Measurements from ENCODE around the gene NDUFS4. TPM values are rescaled to one million over a fixed set of nuclear protein-coding genes. Genes with fewer than 3 reads are reported as not detected.
"Not testable (repeated sequence)": the region's sequence is repeated elsewhere in the genome, so short reads cannot be mapped to it uniquely, and the experiment has no call there.

The NDUFS4 gene
- total RNA-seq, 1 donor from 2014 or later: 92.4 TPM

GRCh38 chr5:53545744-53546143, 14.7 kb upstream of the NDUFS4 start:
- no peak overlapping the region for H3K4me3 Mint-ChIP-seq (ENCODE audit: unreplicated experiment)
- Histone ChIP-seq H2AFZ (ENCODE audit: low read depth, low read length) (no peak overlapping the region), H3K9me3 (ENCODE audit: insufficient read depth, low read depth, low read length) (no peaks in the 10 kb centered on the region), H4K20me1 (ENCODE audit: insufficient read depth, low read length) (no peaks in the 10 kb centered on the region), H3K4me3 (ENCODE audit: insufficient read depth, low read depth, low read length) (no peak overlapping the region), H3K27me3 (ENCODE audit: insufficient read depth, low read length) (no peaks in the 10 kb centered on the region), H3K4me1 (ENCODE audit: insufficient read depth, low read length) (no peaks in the 10 kb centered on the region), H3K36me3 (ENCODE audit: insufficient read depth, low read length) (no peaks in the 10 kb centered on the region), H3K9ac (ENCODE audit: low read length) (no peak overlapping the region), H3K27ac (ENCODE audit: low read depth, low read length) (no peak overlapping the region), H3K4me2 (ENCODE audit: low read length) (no peak overlapping the region), H3K79me2 (ENCODE audit: insufficient read depth, low read length) (no peaks in the 10 kb centered on the region)
- no peaks in the 10 kb centered on the region for H3K9me3 Mint-ChIP-seq (ENCODE audit: unreplicated experiment)
- H3K4me1 Mint-ChIP-seq (ENCODE audit: low read depth, unreplicated experiment): peaks cover 7% of the 10 kb centered on the region
- no peak for DNase-seq (ENCODE audit: low read depth)
- no peaks in the 10 kb centered on the region for H3K36me3 Mint-ChIP-seq (ENCODE audit: low read depth, unreplicated experiment)
- no peaks in the 10 kb centered on the region for H3K27me3 Mint-ChIP-seq (ENCODE audit: low read depth, unreplicated experiment)
- no peak for FAIRE-seq
- TF ChIP-seq CTCF (IDR thresholded peaks at IDR 0.05; ENCODE audit: insufficient read depth, low read depth, low read length) (no peak), EZH2 (IDR thresholded peaks at IDR 0.05; ENCODE audit: insufficient read depth, low read length) (no peak)
- H3K27ac Mint-ChIP-seq (ENCODE audit: unreplicated experiment): no peak overlapping the region

- H4K20me1 ChIP-seq (ENCODE audit: insufficient read depth, low read length): no peaks in the 10 kb centered on the region
- H3K79me2 ChIP-seq (ENCODE audit: insufficient read depth, low read length): no peaks in the 10 kb centered on the region
- H3K36me3 Mint-ChIP-seq (ENCODE audit: low read depth, unreplicated experiment): no peaks in the 10 kb centered on the region
- H3K27me3 Mint-ChIP-seq (ENCODE audit: low read depth, unreplicated experiment): no peaks in the 10 kb centered on the region
- no peaks in the 10 kb centered on the region for H3K27me3 ChIP-seq (ENCODE audit: insufficient read depth, low read length)
- no peak overlapping the region for H3K27ac ChIP-seq (ENCODE audit: low read depth, low read length)
- H3K27ac Mint-ChIP-seq (ENCODE audit: unreplicated experiment): no peak overlapping the region
- no peaks in the 10 kb centered on the region for H3K36me3 ChIP-seq (ENCODE audit: insufficient read depth, low read length)
- TF ChIP-seq CTCF (IDR thresholded peaks at IDR 0.05; ENCODE audit: insufficient read depth, low read depth, low read length): no peak
- no peak for TF ChIP-seq EZH2 (IDR thresholded peaks at IDR 0.05; ENCODE audit: insufficient read depth, low read length)
- peaks cover 7% of the 10 kb centered on the region for H3K4me1 Mint-ChIP-seq (ENCODE audit: low read depth, unreplicated experiment)
- no peak overlapping the region for H2AFZ ChIP-seq (ENCODE audit: low read depth, low read length)
- H3K9me3 Mint-ChIP-seq (ENCODE audit: unreplicated experiment): no peaks in the 10 kb centered on the region
- H3K4me3 ChIP-seq (ENCODE audit: insufficient read depth, low read depth, low read length): no peak overlapping the region
- DNase-seq (ENCODE audit: low read depth) (no peak), FAIRE-seq (no peak)
- H3K4me1 ChIP-seq (ENCODE audit: insufficient read depth, low read length): no peaks in the 10 kb centered on the region
- no peak overlapping the region for H3K4me3 Mint-ChIP-seq (ENCODE audit: unreplicated experiment)
- no peaks in the 10 kb centered on the region for H3K9me3 ChIP-seq (ENCODE audit: insufficient read depth, low read depth, low read length)
- H3K4me2 ChIP-seq (ENCODE audit: low read length): no peak overlapping the region
- no peak overlapping the region for H3K9ac ChIP-seq (ENCODE audit: low read length)
These were observed 13.2 kb upstream of the NDUFS4 start for GRCh38 chr5:53547226-53547625.

GRCh38 chr5:53548501-53548900, 11.9 kb upstream of the NDUFS4 start:
- not testable (repeated sequence) for H4K20me1 ChIP-seq (ENCODE audit: insufficient read depth, low read length); H3K36me3 ChIP-seq (ENCODE audit: insufficient read depth, low read length); H3K27ac Mint-ChIP-seq (ENCODE audit: unreplicated experiment); H3K27ac ChIP-seq (ENCODE audit: low read depth, low read length); H3K4me3 Mint-ChIP-seq (ENCODE audit: unreplicated experiment); H3K79me2 ChIP-seq (ENCODE audit: insufficient read depth, low read length); H3K4me1 ChIP-seq (ENCODE audit: insufficient read depth, low read length); H3K4me3 ChIP-seq (ENCODE audit: insufficient read depth, low read depth, low read length); H3K4me1 Mint-ChIP-seq (ENCODE audit: low read depth, unreplicated experiment); H2AFZ ChIP-seq (ENCODE audit: low read depth, low read length); H3K9ac ChIP-seq (ENCODE audit: low read length); FAIRE-seq; DNase-seq (ENCODE audit: low read depth); H3K27me3 ChIP-seq (ENCODE audit: insufficient read depth, low read length); H3K9me3 ChIP-seq (ENCODE audit: insufficient read depth, low read depth, low read length); H3K9me3 Mint-ChIP-seq (ENCODE audit: unreplicated experiment); H3K4me2 ChIP-seq (ENCODE audit: low read length); H3K27me3 Mint-ChIP-seq (ENCODE audit: low read depth, unreplicated experiment); H3K36me3 Mint-ChIP-seq (ENCODE audit: low read depth, unreplicated experiment)

Measured in astrocyte (in vitro differentiated cells and primary cell).